Kidney (tissue), 14 donors: ENCODE data around the gene TTC19. TPM values are rescaled to one million over a fixed set of nuclear protein-coding genes. Genes with fewer than 3 reads are reported as not detected.

Experiments
- DNase-seq, 5 donors: peaks; one replicate each; pipeline ENCODE4 v3.0.0-alpha.2; 2013 to 2020
- FAIRE-seq: peaks from 2 replicates; lab custom pipeline; 2012; peaks lifted over from hg19 to GRCh38; lab: Jason Lieb, UNC
- H3K27ac ChIP-seq, 2 donors: one replicate each; pipeline ENCODE4 v1.7.0; 2013; ENCODE audit warnings: low read depth in 2 of 2, low read length in 2 of 2, inconsistent platforms in 1 of 2
- H3K27me3 ChIP-seq: one replicate; pipeline ENCODE4 v1.7.1; 2013; ENCODE audit warnings: low read length, inconsistent platforms; ENCODE audit not compliant: control insufficient read depth, insufficient read depth
- H3K36me3 ChIP-seq, 3 donors: one replicate each; pipeline versions ENCODE4 v1.7.0 to v1.7.1; 2013; ENCODE audit warnings: low read length in 3 of 3, control low read depth in 1 of 3, inconsistent platforms in 1 of 3; ENCODE audit not compliant: insufficient read depth in 3 of 3, control insufficient read depth in 2 of 3
- H3K4me1 ChIP-seq, 3 donors: one replicate each; pipeline versions ENCODE4 v1.7.0 to v1.7.1; 2013; ENCODE audit warnings: low read length in 3 of 3, inconsistent platforms in 1 of 3, low read depth in 1 of 3; ENCODE audit not compliant: control insufficient read depth in 2 of 3, insufficient read depth in 2 of 3
- H3K4me3 ChIP-seq, 3 donors: one replicate each; pipeline versions ENCODE4 v1.7.0 to v1.8.1; 2013; ENCODE audit warnings: low read length in 3 of 3, control low read depth in 1 of 3, inconsistent platforms in 1 of 3
- H3K9ac ChIP-seq, 3 donors: one replicate each; pipeline versions ENCODE4 v1.7.0 to v1.7.1; 2013; ENCODE audit warnings: low read length in 3 of 3, control low read depth in 1 of 3, inconsistent platforms in 1 of 3
- H3K9me3 ChIP-seq, 3 donors: one replicate each; pipeline versions ENCODE4 v1.7.0 to v1.7.1; 2013; ENCODE audit warnings: low read length in 3 of 3, control low read depth in 1 of 3, inconsistent platforms in 1 of 3; ENCODE audit not compliant: control insufficient read depth in 2 of 3, insufficient read depth in 1 of 3
- CTCF ChIP-seq: IDR thresholded peaks from 3 replicates; pipeline ENCODE4 v1.5.1; 2012; ENCODE audit warnings: mild to moderate bottlenecking, moderate library complexity, borderline replicate concordance; ENCODE audit not compliant: insufficient read depth; ENCODE audit errors: extremely low read depth
- intact Hi-C: fragments of 100-400 bp; cut with DNase I; formaldehyde crosslinking; loops from one replicate; pipeline ENCODE4 v1.11.1; 2022
- polyA plus RNA-seq: library from polyadenylated mRNA; stranded (reverse); fragments of 350-450 nt; fragmentation: Illumina TruSeq; extraction: RNeasy Lipid Tissue Mini Kit (QIAGEN cat#74804); gene quantifications from one replicate; pipeline ENCODE4 v1.2.3, GENCODE V29; 2014; ENCODE audit warnings: low read depth, low replicate concordance; ENCODE audit not compliant: insufficient read depth
- total RNA-seq: library from RNA; stranded (reverse); fragmentation: NEBNext Ultra II Directional; extraction: Animal tissue kit (Norgen Biotek cat#: 25700); gene quantifications from one replicate; pipeline ENCODE4 v1.2.1, GENCODE V29; 2021
- donor health status: control.
- donor health status: control.
- donor health status: control.
- donor health status: control.
- donor health status: control.
- donor health status: DM: yes; HTN: yes; CAD: no.
- donor health status: Normal renal cell carcinoma (clear cell type).

Gene TTC19
- total and polyA plus RNA-seq, 2 donors from 2014 or later: 42.0 to 47.7 TPM

- DNase-seq (no peak), FAIRE-seq (no peak)
- Histone ChIP-seq H3K4me3 (peak overlapping the region in 2 of 3 donors; percentile 73 to 76), H3K27me3 (no peaks in the 10 kb centered on the region), H3K36me3 (peaks cover 10 to 32% (median 18%) of the 10 kb centered on the region in 3 donors), H3K9me3 (no peaks in the 10 kb centered on the region), H3K27ac (no peak overlapping the region), H3K4me1 (peaks cover 0 to 8% (median 7%) of the 10 kb centered on the region in 3 donors), H3K9ac (peak overlapping the region in 1 of 3 donors; percentile 94)
- intact Hi-C loops: no loop called here
- no peak for TF ChIP-seq CTCF
These were observed 1.7 kb downstream of the TTC19 start for GRCh38 chr17:16001226-16001897.

- no peaks in the 10 kb centered on the region for H3K9me3 ChIP-seq
- intact Hi-C loops: no loop called here
These were observed 3.2 kb downstream of the TTC19 start for GRCh38 chr17:16002708-16003260.

GRCh38 chr17:16003841-16004240 lies 4.2 kb downstream of the TTC19 start:
- FAIRE-seq (no peak), DNase-seq (peak in 1 of 5 donors; percentile 11)
- intact Hi-C loops: no loop called here
- H3K27ac ChIP-seq: no peak overlapping the region
- H3K4me1 ChIP-seq: peaks cover 0 to 8% (median 7%) of the 10 kb centered on the region in 3 donors
- TF ChIP-seq CTCF: no peak
- no peaks in the 10 kb centered on the region for H3K27me3 ChIP-seq
- peaks cover 20 to 55% (median 34%) of the 10 kb centered on the region in 3 donors for H3K36me3 ChIP-seq
- H3K9ac ChIP-seq: no peak overlapping the region
- no peak overlapping the region for H3K4me3 ChIP-seq
- H3K9me3 ChIP-seq: no peaks in the 10 kb centered on the region

More at GRCh38 chr17:16002708-16003260, 3.2 kb downstream of the TTC19 start:
- no peaks in the 10 kb centered on the region for H3K27me3 ChIP-seq
- DNase-seq: no peak
- H3K9ac ChIP-seq: no peak overlapping the region
- peaks cover 0 to 8% (median 7%) of the 10 kb centered on the region in 3 donors for H3K4me1 ChIP-seq
- peaks cover 14 to 47% (median 26%) of the 10 kb centered on the region in 3 donors for H3K36me3 ChIP-seq
- no peak for TF ChIP-seq CTCF
- no peak for FAIRE-seq
- H3K27ac ChIP-seq: no peak overlapping the region
- H3K4me3 ChIP-seq: no peak overlapping the region
